NCI-H1694 treated with DMSO at 0.1 percent for 48 hours (cell line): ENCODE data around the gene SMIM5.
A peak's percentile ranks its signal among the peaks of the same experiment; 100 is the strongest.
"Not testable (repeated sequence)": the region's sequence is repeated elsewhere in the genome, so short reads cannot be mapped to it uniquely, and the experiment has no call there.

Source experiments
- DNase-seq: peaks from one replicate; lab custom pipeline; 2025; lab: John Stamatoyannopoulos, UW

Gene SMIM5

GRCh38 chr17:75624714-75625345 lies 8.4 kb upstream of the SMIM5 start:
- no peak for DNase-seq

GRCh38 chr17:75625813-75626486 lies 7.3 kb upstream of the SMIM5 start:
- peak; percentile 38 for DNase-seq

DNA sequence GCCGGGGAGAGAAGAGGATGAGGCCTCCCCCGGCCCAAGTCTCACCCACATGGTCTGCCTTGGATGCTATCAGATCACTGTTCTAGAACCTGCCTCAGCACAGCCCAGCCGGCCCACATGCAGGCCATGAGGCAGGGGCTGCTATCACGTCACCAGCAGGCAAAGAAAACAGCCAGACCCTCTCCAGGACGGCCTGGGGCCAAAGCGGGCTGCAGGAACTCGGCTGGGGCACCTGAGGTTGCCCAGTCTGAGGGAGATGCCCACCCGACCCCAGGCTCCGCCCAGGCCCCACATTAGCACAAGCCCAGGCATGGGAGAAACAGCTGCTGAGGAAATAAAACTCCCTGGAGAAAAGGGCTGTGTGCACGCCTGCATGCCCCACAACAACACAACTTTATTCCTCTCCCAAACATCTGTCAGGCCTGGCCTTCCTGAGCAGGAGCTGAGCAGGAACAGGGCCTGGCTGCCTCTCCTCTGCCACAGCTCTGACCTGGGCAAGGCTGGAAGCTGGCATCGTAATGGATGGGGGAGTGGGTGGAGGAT lies 6.7 kb upstream of the SMIM5 start:
- peak; percentile 69 for DNase-seq

GRCh38 chr17:75627094-75627493 lies 6.1 kb upstream of the SMIM5 start:
- no peak for DNase-seq

DNA sequence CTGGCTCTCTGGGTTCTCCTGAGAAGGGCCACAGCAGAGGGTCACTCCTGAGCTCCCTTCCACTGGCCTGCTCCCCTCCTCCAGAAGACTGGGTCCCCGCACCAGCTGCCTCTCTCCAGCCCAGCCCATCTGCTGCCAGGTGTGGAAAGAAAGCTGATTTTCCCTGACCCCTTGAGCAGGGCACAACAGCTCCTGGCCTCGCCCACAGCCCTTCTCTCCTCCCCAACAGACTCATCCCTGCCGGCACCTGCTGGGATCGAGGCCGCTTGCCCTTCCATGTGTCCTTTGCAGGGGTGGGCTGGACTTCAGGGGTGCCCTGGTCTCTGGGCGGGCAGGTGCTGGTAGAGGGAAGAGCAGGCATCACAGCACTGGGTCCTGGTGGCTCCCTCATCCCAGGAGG lies 4.8 kb upstream of the SMIM5 start:
- DNase-seq: no peak

DNA sequence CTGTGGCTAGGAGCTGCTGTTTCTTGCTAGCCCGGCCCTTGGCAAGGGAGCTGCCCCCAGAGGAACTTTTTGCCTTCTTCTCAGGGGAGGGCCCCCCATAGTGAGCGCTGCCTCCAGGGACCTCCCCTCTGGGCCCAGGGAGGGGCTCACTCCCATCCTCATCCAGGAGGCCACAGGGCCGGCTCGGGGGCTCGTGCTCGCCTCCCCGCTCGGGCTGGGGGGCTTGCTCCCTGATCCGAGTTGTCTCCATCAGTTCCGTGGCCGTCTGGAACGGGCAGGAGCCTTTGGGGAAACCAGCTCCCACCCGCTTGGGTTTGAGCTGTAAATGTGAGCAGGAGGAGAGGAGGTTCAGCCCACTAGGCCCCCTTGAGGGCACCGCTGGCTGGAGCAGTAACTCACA lies 4.1 kb upstream of the SMIM5 start:
- no peak for DNase-seq

GRCh38 chr17:75630071-75630917 lies 2.9 kb upstream of the SMIM5 start:
- no peak for DNase-seq

DNA sequence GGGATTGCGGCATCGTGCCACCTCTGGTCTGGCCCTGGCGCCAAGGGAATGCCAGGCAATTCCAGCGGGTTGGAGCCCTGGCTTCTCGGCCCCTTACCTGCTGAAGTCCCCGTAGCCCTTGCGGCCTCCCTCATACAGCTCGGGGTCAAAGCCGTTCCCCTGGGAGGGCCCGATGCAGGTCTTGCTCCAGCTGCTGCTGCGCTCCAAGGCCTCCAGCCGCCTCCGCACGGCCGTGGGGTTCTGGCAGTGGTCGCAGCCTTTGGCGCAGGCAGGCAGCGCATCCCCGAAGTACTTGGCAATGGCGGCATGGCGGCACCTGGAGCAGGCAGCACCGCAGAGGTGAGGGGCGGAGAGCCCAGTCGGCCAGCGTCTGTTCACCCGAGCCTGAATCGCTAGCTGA lies 1.9 kb upstream of the SMIM5 start:
- no peak for DNase-seq

DNA sequence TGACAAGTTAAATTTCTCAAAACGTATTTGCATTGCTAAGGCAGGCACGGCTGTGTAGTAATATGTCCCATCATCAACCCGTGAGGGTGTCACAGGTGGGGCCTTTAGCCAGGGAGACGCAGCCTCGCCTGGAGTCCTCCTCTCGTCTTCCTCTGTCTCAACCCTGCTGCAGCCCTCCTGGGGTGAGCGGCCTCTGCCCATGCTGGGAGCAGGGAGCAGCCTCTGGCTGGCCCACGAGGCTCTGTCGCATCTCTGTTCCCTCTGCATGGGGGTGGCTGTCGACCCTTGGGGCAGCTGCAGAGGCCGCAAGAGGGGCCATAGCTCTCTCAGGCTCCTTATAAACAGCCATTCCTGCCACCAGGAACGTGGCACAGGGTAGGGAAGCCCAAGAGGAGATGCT lies 806 bp upstream of the SMIM5 start:
- DNase-seq: no peak

GRCh38 chr17:75633486-75634375 lies 497 bp downstream of the SMIM5 start:
- peak; percentile 81 for DNase-seq

GRCh38 chr17:75634376-75634740 lies 1.1 kb downstream of the SMIM5 start:
- no peak for DNase-seq

DNA sequence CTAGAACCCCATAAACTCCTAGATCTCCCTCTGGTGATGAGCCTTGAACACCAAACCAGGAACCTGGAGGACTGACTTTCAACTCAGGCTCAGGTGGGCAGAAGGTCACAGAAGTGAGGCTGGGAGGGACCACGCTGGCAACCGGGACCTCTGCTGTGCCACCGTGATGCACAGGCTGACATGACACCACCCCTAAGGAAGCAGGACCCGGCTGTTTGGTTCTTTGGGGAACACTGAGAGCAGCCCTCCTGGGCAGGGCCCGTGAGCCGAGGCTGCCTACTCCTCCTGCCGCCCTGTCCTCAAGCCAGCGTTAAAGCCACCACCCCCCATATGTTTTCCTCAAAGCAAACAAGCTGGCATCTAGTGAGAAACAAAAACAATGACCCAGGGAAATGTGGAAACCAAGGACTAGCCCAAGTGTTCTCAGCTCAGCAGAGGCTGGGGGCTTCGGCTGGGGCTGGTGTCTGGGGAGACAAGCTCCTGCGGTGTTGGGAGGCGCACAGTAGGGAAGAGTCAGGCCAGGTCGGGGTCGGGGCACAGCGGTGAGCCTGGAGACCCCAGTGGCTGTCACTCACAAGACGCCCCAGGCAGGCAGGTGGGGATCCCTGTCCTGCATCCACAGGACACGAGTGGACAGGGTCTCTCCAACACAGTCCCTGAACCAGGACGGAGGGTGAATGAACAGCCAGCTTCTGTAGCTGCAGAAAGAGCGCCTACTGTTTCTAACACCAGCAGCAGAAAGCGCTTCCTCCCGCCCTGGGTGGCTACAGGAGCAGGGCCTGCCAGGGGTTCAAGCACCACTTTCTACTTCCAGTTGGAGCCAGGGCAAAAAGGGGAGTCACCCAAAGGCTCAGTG lies 1.7 kb downstream of the SMIM5 start:
- no peak for DNase-seq

GRCh38 chr17:75635610-75636202 lies 2.5 kb downstream of the SMIM5 start:
- DNase-seq: no peak

DNA sequence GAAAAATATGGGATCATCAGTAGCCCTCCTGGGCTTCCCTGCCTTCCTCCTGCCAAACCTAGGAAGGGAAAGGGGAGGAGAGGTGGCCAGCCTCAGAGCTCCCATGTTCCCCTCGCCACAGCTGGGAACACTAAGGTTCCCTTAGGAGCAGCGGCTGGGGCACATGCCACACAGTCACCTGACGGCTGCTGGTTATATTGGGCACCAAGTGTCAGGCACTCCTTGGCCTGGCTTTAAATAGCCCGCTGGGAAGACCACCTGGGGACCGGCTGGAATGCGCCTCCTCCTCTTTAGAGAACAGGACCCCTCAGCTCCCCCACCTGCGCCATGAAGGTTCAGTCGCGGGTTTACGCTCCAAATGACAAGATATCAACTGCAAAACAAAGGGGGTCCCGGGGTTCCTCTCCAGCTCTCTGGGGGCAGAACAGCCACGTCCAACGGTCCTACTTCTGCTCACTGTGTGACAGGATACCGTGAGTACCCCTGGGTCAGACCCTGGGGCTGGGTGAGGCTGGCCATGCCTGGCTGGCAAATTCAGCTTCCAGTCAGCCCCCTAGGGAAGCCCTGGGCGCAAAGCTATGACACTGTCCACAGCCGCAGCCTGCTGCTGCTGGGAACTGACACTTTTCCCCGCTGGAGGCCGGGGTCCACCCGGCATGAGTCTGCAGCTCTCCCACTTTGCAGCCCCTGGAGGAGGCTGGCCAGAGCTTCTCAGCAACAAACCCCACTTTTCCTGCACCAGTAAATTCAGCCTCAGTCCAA lies 3.3 kb downstream of the SMIM5 start:
- DNase-seq: no peak

DNA sequence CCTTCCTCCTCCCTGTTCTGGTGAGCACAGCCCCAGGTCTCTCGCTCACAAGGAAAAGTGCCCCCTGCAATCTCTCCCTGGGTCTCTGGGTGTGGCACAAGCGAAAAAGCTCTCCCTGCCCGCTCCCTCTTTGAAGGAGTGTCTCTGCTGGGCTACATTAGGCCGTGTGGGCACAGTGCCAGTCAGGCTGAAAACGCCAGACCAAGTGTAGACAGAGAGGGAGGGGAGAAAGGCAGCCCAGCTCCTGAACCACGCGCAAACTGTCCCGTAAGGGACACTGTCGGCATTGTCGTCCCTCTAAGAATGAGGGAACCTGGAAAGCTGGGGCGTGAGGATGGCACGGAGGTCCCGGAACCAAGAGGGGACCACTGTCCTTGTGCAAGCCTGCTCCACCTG lies 3.9 kb downstream of the SMIM5 start:
- DNase-seq: no peak

GRCh38 chr17:75637551-75637950 lies 4.3 kb downstream of the SMIM5 start:
- DNase-seq: no peak

DNA sequence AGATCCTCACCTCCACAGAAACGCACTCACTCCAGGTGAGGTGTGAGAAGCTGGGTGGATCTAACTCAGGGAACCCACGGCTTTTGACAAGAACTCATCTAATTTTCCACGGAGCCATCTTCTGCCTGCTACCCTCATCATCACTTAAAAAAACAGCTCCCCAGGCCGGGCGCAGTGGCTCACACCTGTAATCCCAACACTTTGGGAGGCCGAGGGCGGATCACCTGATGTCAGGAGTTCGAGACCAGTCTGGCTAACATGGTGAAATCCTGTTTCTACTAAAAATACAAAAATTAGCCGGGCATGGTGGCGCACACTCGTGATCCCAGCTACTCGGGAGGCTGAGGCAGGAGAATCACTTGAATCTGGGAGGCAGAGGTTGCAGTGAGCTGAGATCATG lies 4.8 kb downstream of the SMIM5 start:
- DNase-seq: not testable (repeated sequence)

GRCh38 chr17:75638893-75639292 lies 5.7 kb downstream of the SMIM5 start:
- no peak for DNase-seq

- no peak for DNase-seq
These were observed 6.1 kb downstream of the SMIM5 start for GRCh38 chr17:75639327-75639726.
